GM12878 (cell line): Measurements from ENCODE around the gene HVCN1. TPM values are rescaled to one million over a fixed set of nuclear protein-coding genes. Genes with fewer than 3 reads are reported as not detected.
A peak's percentile ranks its signal among the peaks of the same experiment; 100 is the strongest.

Experiments
- BHLHE40 ChIP-seq, 2 experiments: fragments of 450-650 bp in 1 of 2; IDR thresholded peaks; 2 replicates each; pipeline ENCODE4 v1.6.1; 2011 to 2017; ENCODE audit warnings: low read depth in 2 of 2, borderline replicate concordance in 1 of 2, improper control_type of control experiment in 1 of 2, low read length in 1 of 2, mild to moderate bottlenecking in 1 of 2
- BMI1 ChIP-seq: fragments of 450-650 bp; IDR thresholded peaks from 2 replicates; pipeline ENCODE4 v1.6.1; 2016; ENCODE audit warnings: mild to moderate bottlenecking, moderate library complexity, borderline replicate concordance
- CBFB ChIP-seq: IDR thresholded peaks from 2 replicates; pipeline ENCODE4 v1.6.1; 2016; ENCODE audit warnings: antibody characterized with exemption, low read depth
- CREM ChIP-seq: IDR thresholded peaks from 2 replicates; pipeline ENCODE4 v1.6.1; 2014; ENCODE audit warnings: antibody characterized with exemption, low read depth
- KAT2A ChIP-seq: conservative IDR thresholded peaks from 2 replicates; pipeline ENCODE4 v1.6.1; 2011; ENCODE audit warnings: low read depth, low read length; ENCODE audit not compliant: control insufficient read depth
- KLF5 ChIP-seq: fragments of 450-650 bp; IDR thresholded peaks from 2 replicates; pipeline ENCODE4 v1.6.1; 2014; ENCODE audit warnings: mild to moderate bottlenecking; ENCODE audit not compliant: partially characterized antibody
- MEF2A ChIP-seq: IDR thresholded peaks from 2 replicates; pipeline ENCODE4 v1.6.1; 2011; ENCODE audit warnings: low read depth, mild to moderate bottlenecking, low read length, moderate library complexity; ENCODE audit not compliant: insufficient read depth
- MTA2 ChIP-seq: fragments of 450-650 bp; IDR thresholded peaks from 2 replicates; pipeline ENCODE4 v1.6.1; 2016; ENCODE audit warnings: low read depth, mild to moderate bottlenecking, moderate library complexity
- NBN ChIP-seq: fragments of 450-650 bp; IDR thresholded peaks from 2 replicates; pipeline ENCODE4 v1.6.1; 2016
- NFXL1 ChIP-seq: fragments of 450-650 bp; IDR thresholded peaks from 2 replicates; pipeline ENCODE4 v1.6.1; 2017; ENCODE audit warnings: antibody characterized with exemption, mild to moderate bottlenecking, borderline replicate concordance
- PAX8 ChIP-seq: fragments of 450-650 bp; IDR thresholded peaks from 2 replicates; pipeline ENCODE4 v1.6.1; 2017; ENCODE audit warnings: mild to moderate bottlenecking, moderate library complexity
- POU2F2 ChIP-seq: IDR thresholded peaks from 3 replicates; pipeline ENCODE4 v1.6.1; 2011; ENCODE audit warnings: low read depth, mild to moderate bottlenecking, low read length, borderline replicate concordance
- RAD21 ChIP-seq: IDR thresholded peaks from 2 replicates; pipeline ENCODE4 v1.6.1; 2011; ENCODE audit warnings: mild to moderate bottlenecking, low read depth, low read length, moderate library complexity; ENCODE audit not compliant: insufficient read depth
- RAD51 ChIP-seq: fragments of 450-650 bp; IDR thresholded peaks from 2 replicates; pipeline ENCODE4 v1.6.1; 2016; ENCODE audit warnings: moderate library complexity, mild to moderate bottlenecking, inconsistent platforms
- RCOR1 ChIP-seq: conservative IDR thresholded peaks from 2 replicates; pipeline ENCODE4 v1.6.1; 2012; ENCODE audit warnings: low read depth, low read length, improper control_type of control experiment
- RUNX3 ChIP-seq: IDR thresholded peaks from 2 replicates; pipeline ENCODE4 v1.6.1; 2012; ENCODE audit warnings: low read length, inconsistent platforms
- SP1 ChIP-seq: IDR thresholded peaks from one replicate; pipeline ENCODE4 v1.6.1; 2011; ENCODE audit warnings: low read depth, low read length
- SRF ChIP-seq, 2 experiments: IDR thresholded peaks; 2 replicates each; pipeline ENCODE4 v1.6.1; 2011; ENCODE audit warnings: low read depth in 2 of 2, low read length in 2 of 2, mild to moderate bottlenecking in 1 of 2, moderate library complexity in 1 of 2
- SUZ12 ChIP-seq: fragments of 200-600 bp; sonication (generic); IDR thresholded peaks from one replicate; pipeline ENCODE4 v1.6.1; 2018; ENCODE audit warnings: antibody characterized with exemption, mild to moderate bottlenecking; ENCODE audit not compliant: unreplicated experiment
- TARDBP ChIP-seq: IDR thresholded peaks from 2 replicates; pipeline ENCODE4 v1.6.1; 2016; ENCODE audit warnings: borderline replicate concordance
- TBL1XR1 ChIP-seq: IDR thresholded peaks from 2 replicates; pipeline ENCODE4 v1.6.1; 2012; ENCODE audit warnings: low read depth, low read length, improper control_type of control experiment
- TCF12 ChIP-seq: IDR thresholded peaks from 2 replicates; pipeline ENCODE4 v1.6.1; 2011; ENCODE audit warnings: low read depth, mild to moderate bottlenecking, low read length
- ZBTB4 ChIP-seq: fragments of 450-650 bp; formaldehyde crosslinking; IDR thresholded peaks from 2 replicates; pipeline ENCODE4 v1.4.0; 2022; ENCODE audit warnings: mild to moderate bottlenecking, moderate library complexity
- ZSCAN29 ChIP-seq: fragments of 450-650 bp; IDR thresholded peaks from 2 replicates; pipeline ENCODE4 v1.6.1; 2017; ENCODE audit warnings: mild to moderate bottlenecking, moderate library complexity
- ZZZ3 ChIP-seq: IDR thresholded peaks from 2 replicates; pipeline ENCODE4 v1.6.1; 2011; ENCODE audit warnings: low read depth; ENCODE audit not compliant: control insufficient read depth, insufficient read length
- polyA plus RNA-seq, 11 experiments: library from polyadenylated mRNA; depleted of rRNA in 4 of 11; unstranded in 6 of 11; stranded (reverse) in 5 of 11; fragments of >200 nt; fragmentation: Nextera tagmentation in 4 of 11; fragmentation: Illumina TruSeq in 1 of 11; extraction: Ambion mirVana in 4 of 11; extraction: Trizol in 1 of 11; gene quantifications; 1 replicate in 1 of 11; 2 replicates in 10 of 11; pipeline versions ENCODE4 v1.2.1 to v1.2.3, GENCODE V29; 2011 to 2016; ENCODE audit warnings: inconsistent platforms in 2 of 11, missing spikeins in 2 of 11, low read depth in 1 of 11
- total RNA-seq, 4 experiments: library from RNA; depleted of rRNA in 3 of 4; stranded (reverse); fragments of >200 nt in 3 of 4; fragmentation: Illumina TruSeq in 1 of 4; extraction: Trizol in 1 of 4; gene quantifications; 2 replicates each; pipeline versions ENCODE4 v1.2.1 to v1.2.3, GENCODE V29; 2013 to 2021
- TF ChIP-seq, protein P1 (sequence below): fragments of 450-650 bp; IDR thresholded peaks from 2 replicates; pipeline ENCODE4 v1.6.1; 2016; ENCODE audit warnings: mild to moderate bottlenecking
- TF ChIP-seq, protein P2 (sequence below), 3 experiments: IDR thresholded peaks in 2 of 3; conservative IDR thresholded peaks in 1 of 3; 2 replicates each; pipeline ENCODE4 v1.5.1; 2011; ENCODE audit warnings: low read depth in 3 of 3, low read length in 3 of 3, mild to moderate bottlenecking in 3 of 3, control low read depth in 2 of 3, moderate library complexity in 2 of 3, inconsistent platforms in 1 of 3, mixed read lengths in 1 of 3; ENCODE audit not compliant: control insufficient read depth in 2 of 3, insufficient read depth in 1 of 3; ENCODE audit errors: extremely low read depth in 1 of 3

Gene HVCN1
- total and polyA plus RNA-seq, 10 of the 15 experiments (the other 5 are each of a cell fraction or from before 2014, with no cell fraction given): 27.8 to 181 (median 103) TPM

GRCh38 chr12:110670161-110670701 lies 18.7 kb downstream of the HVCN1 start (continued):
- TF ChIP-seq SP1 (peak; percentile 63), SUZ12 (no peak), MTA2 (peak; percentile 80), KAT2A (no peak), SRF (IDR thresholded peaks at IDR 0.05; ENCODE audit: low read depth in 2 of 2, low read length in 2 of 2) (no peak), CREM (peak; percentile 67; the same call in 1 of the 2 replicates), MEF2A (peak; percentile 98), KLF5 (peak; percentile 42), RAD21 (0 out of 2 replicates have a peak, but pooled peaks have one; percentile 6), NBN (peak; percentile 84), BMI1 (0 out of 2 replicates have a peak, but pooled peaks have one; percentile 45), ZZZ3 (no peak), RUNX3 (peak; percentile 93), CBFB (peak; percentile 33; the same call in 1 of the 2 replicates), POU2F2 (peak; percentile 100), RAD51 (no peak), ZSCAN29 (no peak), TBL1XR1 (peak; percentile 89), TARDBP (0 out of 2 replicates have a peak, but pooled peaks have one; percentile 14), RCOR1 (0 out of 2 replicates have a peak, but pooled peaks have one; percentile 58), BHLHE40 (IDR thresholded peaks at IDR 0.05; ENCODE audit: borderline replicate concordance in 1 of 2, low read depth in 2 of 2, low read length in 1 of 2) (peak; percentile 36 to 80; a peak in 2 of 4 replicates), PAX8 (peak; percentile 41; the same call in 1 of the 2 replicates), NFXL1 (no peak), TCF12 (0 out of 2 replicates have a peak, but pooled peaks have one; percentile 48), ZBTB4 (CRISPR knock-in tag) (peak; percentile 76; the same call in 1 of the 2 replicates)
- TF ChIP-seq, protein P1, sequence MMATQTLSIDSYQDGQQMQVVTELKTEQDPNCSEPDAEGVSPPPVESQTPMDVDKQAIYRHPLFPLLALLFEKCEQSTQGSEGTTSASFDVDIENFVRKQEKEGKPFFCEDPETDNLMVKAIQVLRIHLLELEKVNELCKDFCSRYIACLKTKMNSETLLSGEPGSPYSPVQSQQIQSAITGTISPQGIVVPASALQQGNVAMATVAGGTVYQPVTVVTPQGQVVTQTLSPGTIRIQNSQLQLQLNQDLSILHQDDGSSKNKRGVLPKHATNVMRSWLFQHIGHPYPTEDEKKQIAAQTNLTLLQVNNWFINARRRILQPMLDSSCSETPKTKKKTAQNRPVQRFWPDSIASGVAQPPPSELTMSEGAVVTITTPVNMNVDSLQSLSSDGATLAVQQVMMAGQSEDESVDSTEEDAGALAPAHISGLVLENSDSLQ: no peak
- TF ChIP-seq, protein P2, sequence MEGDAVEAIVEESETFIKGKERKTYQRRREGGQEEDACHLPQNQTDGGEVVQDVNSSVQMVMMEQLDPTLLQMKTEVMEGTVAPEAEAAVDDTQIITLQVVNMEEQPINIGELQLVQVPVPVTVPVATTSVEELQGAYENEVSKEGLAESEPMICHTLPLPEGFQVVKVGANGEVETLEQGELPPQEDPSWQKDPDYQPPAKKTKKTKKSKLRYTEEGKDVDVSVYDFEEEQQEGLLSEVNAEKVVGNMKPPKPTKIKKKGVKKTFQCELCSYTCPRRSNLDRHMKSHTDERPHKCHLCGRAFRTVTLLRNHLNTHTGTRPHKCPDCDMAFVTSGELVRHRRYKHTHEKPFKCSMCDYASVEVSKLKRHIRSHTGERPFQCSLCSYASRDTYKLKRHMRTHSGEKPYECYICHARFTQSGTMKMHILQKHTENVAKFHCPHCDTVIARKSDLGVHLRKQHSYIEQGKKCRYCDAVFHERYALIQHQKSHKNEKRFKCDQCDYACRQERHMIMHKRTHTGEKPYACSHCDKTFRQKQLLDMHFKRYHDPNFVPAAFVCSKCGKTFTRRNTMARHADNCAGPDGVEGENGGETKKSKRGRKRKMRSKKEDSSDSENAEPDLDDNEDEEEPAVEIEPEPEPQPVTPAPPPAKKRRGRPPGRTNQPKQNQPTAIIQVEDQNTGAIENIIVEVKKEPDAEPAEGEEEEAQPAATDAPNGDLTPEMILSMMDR (IDR thresholded peaks at IDR 0.05 in 2 of 3, conservative IDR thresholded peaks at IDR 0.05 in 1 of 3; ENCODE audit: control insufficient read depth in 2 of 3, extremely low read depth in 1 of 3, insufficient read depth in 1 of 3, low read depth in 3 of 3, low read length in 3 of 3): no peak
